ENCODE results near the gene ATP9B.

- no peak for TF ChIP-seq EZH2 (IDR thresholded peaks at IDR 0.05; ENCODE audit: low read depth)
- TF ChIP-seq, protein P1, sequence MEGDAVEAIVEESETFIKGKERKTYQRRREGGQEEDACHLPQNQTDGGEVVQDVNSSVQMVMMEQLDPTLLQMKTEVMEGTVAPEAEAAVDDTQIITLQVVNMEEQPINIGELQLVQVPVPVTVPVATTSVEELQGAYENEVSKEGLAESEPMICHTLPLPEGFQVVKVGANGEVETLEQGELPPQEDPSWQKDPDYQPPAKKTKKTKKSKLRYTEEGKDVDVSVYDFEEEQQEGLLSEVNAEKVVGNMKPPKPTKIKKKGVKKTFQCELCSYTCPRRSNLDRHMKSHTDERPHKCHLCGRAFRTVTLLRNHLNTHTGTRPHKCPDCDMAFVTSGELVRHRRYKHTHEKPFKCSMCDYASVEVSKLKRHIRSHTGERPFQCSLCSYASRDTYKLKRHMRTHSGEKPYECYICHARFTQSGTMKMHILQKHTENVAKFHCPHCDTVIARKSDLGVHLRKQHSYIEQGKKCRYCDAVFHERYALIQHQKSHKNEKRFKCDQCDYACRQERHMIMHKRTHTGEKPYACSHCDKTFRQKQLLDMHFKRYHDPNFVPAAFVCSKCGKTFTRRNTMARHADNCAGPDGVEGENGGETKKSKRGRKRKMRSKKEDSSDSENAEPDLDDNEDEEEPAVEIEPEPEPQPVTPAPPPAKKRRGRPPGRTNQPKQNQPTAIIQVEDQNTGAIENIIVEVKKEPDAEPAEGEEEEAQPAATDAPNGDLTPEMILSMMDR (conservative IDR thresholded peaks at IDR 0.05) = no peak
Measured at GRCh38 chr18:79416677-79417052, 347.5 kb downstream of the ATP9B start.

Measured in PC-9 (cell line).